ENCODE measurements around the gene LZTS3. TPM values are rescaled to one million over a fixed set of nuclear protein-coding genes. Genes with fewer than 3 reads are reported as not detected.

The LZTS3 gene
- total RNA-seq, 1 donor from 2014 or later: 0.84 TPM

Other genes starting within 250 kb of the LZTS3 start
- 0.75 TPM in 1 of 2 replicates, not detected in the other for gene GNRH2, start 129.9 kb downstream of the LZTS3 start, total RNA-seq
- gene MRPS26, start 127.5 kb downstream of the LZTS3 start, total RNA-seq: 30.6 and 34.7 TPM in 2 replicates
- gene OXT, start 101.9 kb downstream of the LZTS3 start, total RNA-seq: not detected in 2 replicates
- gene AVP, start 88.8 kb downstream of the LZTS3 start, total RNA-seq: not detected in 2 replicates
- 23.7 and 24.6 TPM in 2 replicates for gene FASTKD5, start 13.7 kb downstream of the LZTS3 start, total RNA-seq
- gene UBOX5, start 13.7 kb downstream of the LZTS3 start, total RNA-seq: 8.9 and 9.6 TPM in 2 replicates
- 37.1 and 46.1 TPM in 2 replicates for gene DDRGK1, start 31.1 kb upstream of the LZTS3 start, total RNA-seq
- gene ITPA, start 35.9 kb upstream of the LZTS3 start, total RNA-seq: 82.1 and 84.8 TPM in 2 replicates
- 0.58 and 0.88 TPM in 2 replicates for gene SLC4A11, start 65.6 kb upstream of the LZTS3 start, total RNA-seq
- gene DNAAF9, start 234.1 kb upstream of the LZTS3 start, total RNA-seq: 3.7 and 4.5 TPM in 2 replicates